ENCODE results near the gene SH3BGR. TPM values are rescaled to one million over a fixed set of nuclear protein-coding genes. Genes with fewer than 3 reads are reported as not detected.
"Not testable (repeated sequence)": the region's sequence is repeated elsewhere in the genome, so short reads cannot be mapped to it uniquely, and the experiment has no call there.

Gene SH3BGR
- polyA plus RNA-seq (ENCODE audit: insufficient read length in 4 of 4): 1 to 10 TPM; 3.3 to 5.8 (median 5.7) TPM

GRCh38 chr21:39451332-39452206 lies at the start of gene SH3BGR:
Gene SH3BGR, plus strand, starts transcription at chr21:39451970. Its CDS starts 127 bp downstream, at chr21:39452097.
- no peak for DNase-seq (ENCODE audit: low read depth in 4 of 4, low spot score in 3 of 4)

- DNase-seq (ENCODE audit: low read depth in 4 of 4, low spot score in 3 of 4): no peak
These were observed 45.7 kb upstream of the SH3BGR start for GRCh38 chr21:39406065-39406464.

- DNase-seq (ENCODE audit: low read depth in 4 of 4, low spot score in 3 of 4): not testable (repeated sequence)
These were observed 32.6 kb upstream of the SH3BGR start for GRCh38 chr21:39419204-39419603.

GRCh38 chr21:39422527-39423241 lies 29.1 kb upstream of the SH3BGR start:
- no peak for DNase-seq (ENCODE audit: low read depth in 4 of 4, low spot score in 3 of 4)

GRCh38 chr21:39429445-39429844 lies 22.3 kb upstream of the SH3BGR start:
- DNase-seq (ENCODE audit: low read depth in 4 of 4, low spot score in 3 of 4): no peak

GRCh38 chr21:39430016-39430415 lies 21.8 kb upstream of the SH3BGR start:
- DNase-seq (ENCODE audit: low read depth in 4 of 4, low spot score in 3 of 4): no peak

GRCh38 chr21:39430457-39430856 lies 21.3 kb upstream of the SH3BGR start:
- no peak for DNase-seq (ENCODE audit: low read depth in 4 of 4, low spot score in 3 of 4)

- no peak for DNase-seq (ENCODE audit: low read depth in 4 of 4, low spot score in 3 of 4)
These were observed 20.8 kb upstream of the SH3BGR start for GRCh38 chr21:39430954-39431353.

- no peak for DNase-seq (ENCODE audit: low read depth in 4 of 4, low spot score in 3 of 4)
These were observed 16.8 kb upstream of the SH3BGR start for GRCh38 chr21:39434950-39435349.

GRCh38 chr21:39439232-39439631 lies 12.5 kb upstream of the SH3BGR start:
- no peak for DNase-seq (ENCODE audit: low read depth in 4 of 4, low spot score in 3 of 4)

- DNase-seq (ENCODE audit: low read depth in 4 of 4, low spot score in 3 of 4): no peak
These were observed 10.0 kb upstream of the SH3BGR start for GRCh38 chr21:39441502-39442475.

GRCh38 chr21:39444421-39445180 lies 7.2 kb upstream of the SH3BGR start:
- DNase-seq (ENCODE audit: low read depth in 4 of 4, low spot score in 3 of 4): no peak

- peak; percentile 80 to 88 (median 85) for DNase-seq (ENCODE audit: low read depth in 4 of 4, low spot score in 3 of 4)
These were observed 6.2 kb upstream of the SH3BGR start, which contains the start of gene LCA5L for GRCh38 chr21:39445321-39446269. Gene LCA5L, minus strand, starts transcription at chr21:39445778. Its CDS starts 17,285 bp downstream, at chr21:39428493.

- no peak for DNase-seq (ENCODE audit: low read depth in 4 of 4, low spot score in 3 of 4)
These were observed 4.5 kb upstream of the SH3BGR start for GRCh38 chr21:39447264-39447663.

GRCh38 chr21:39452207-39452969 lies 618 bp downstream of the SH3BGR start:
- no peak for DNase-seq (ENCODE audit: low read depth in 4 of 4, low spot score in 3 of 4)

- DNase-seq (ENCODE audit: low read depth in 4 of 4, low spot score in 3 of 4): no peak
These were observed 1.2 kb downstream of the SH3BGR start for GRCh38 chr21:39452970-39453342.

GRCh38 chr21:39453571-39454179 lies 1.9 kb downstream of the SH3BGR start:
- DNase-seq (ENCODE audit: low read depth in 4 of 4, low spot score in 3 of 4): no peak

Measured in left renal pelvis (tissue), 4 donors.